Lower leg skin (tissue), 3 donors: Measurements from ENCODE around the gene FAM117B.

ENCODE experiments used
- POLR2A ChIP-seq, 2 donors: fragments of 450-650 bp; IDR thresholded peaks; one replicate each; pipeline ENCODE4 v1.6.1; 2016 to 2017; ENCODE audit warnings: antibody characterized with exemption in 2 of 2, mild to moderate bottlenecking in 1 of 2, moderate library complexity in 1 of 2
- TF ChIP-seq, protein P1 (sequence below), 3 donors: fragments of 450-650 bp; IDR thresholded peaks; one replicate each; pipeline ENCODE4 v1.5.1; 2016; ENCODE audit warnings: antibody characterized with exemption in 3 of 3, mild to moderate bottlenecking in 3 of 3, moderate library complexity in 2 of 3

DNA sequence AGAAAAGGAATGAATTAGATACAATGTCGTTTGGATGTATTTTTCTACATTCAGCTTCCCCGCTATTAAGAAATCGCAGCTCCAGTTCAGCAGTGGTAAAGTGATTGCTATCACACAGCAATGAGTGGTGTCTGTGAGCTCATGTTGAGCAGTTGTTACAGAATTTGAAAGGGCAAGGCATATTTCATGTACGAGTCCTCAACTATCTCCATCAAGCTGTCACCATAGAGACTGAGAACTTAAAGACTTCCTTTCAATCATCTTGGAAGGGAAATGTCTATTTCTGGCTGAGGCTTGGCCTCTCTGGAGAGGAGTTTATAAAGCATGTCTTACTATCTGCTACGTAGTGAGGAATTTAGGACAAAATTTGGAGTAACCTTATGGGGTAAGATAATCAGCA, 24.4 kb upstream of the FAM117B start:
- TF ChIP-seq, protein P1, sequence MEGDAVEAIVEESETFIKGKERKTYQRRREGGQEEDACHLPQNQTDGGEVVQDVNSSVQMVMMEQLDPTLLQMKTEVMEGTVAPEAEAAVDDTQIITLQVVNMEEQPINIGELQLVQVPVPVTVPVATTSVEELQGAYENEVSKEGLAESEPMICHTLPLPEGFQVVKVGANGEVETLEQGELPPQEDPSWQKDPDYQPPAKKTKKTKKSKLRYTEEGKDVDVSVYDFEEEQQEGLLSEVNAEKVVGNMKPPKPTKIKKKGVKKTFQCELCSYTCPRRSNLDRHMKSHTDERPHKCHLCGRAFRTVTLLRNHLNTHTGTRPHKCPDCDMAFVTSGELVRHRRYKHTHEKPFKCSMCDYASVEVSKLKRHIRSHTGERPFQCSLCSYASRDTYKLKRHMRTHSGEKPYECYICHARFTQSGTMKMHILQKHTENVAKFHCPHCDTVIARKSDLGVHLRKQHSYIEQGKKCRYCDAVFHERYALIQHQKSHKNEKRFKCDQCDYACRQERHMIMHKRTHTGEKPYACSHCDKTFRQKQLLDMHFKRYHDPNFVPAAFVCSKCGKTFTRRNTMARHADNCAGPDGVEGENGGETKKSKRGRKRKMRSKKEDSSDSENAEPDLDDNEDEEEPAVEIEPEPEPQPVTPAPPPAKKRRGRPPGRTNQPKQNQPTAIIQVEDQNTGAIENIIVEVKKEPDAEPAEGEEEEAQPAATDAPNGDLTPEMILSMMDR (IDR thresholded peaks at IDR 0.05) = no peak
- TF ChIP-seq POLR2A (IDR thresholded peaks at IDR 0.05) = no peak
